ENCODE results near the gene CTTNBP2NL.

DNA sequence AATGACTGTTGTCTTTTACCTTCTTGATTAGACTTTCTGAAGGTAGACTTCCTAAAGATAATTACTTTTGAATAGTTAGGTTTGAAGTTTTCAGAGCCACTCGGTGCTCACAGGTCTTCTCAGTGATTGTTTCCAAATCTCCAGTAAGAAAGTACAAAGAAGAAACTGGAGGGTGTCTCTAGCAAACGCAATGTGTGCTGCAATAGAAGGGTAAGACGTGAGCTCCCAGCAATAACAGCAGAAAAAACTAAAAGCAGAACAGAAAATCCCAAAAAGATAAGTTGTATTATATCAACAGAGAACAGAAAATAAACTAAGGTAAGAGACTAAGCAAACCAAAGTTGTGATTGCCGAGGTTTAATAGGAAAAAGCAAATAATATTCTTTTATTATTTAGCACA is 1.8 kb downstream of the CTTNBP2NL start:
- TF ChIP-seq POLR2AphosphoS5 (IDR thresholded peaks at IDR 0.05; ENCODE audit: low read depth, low read length) (no peak), POLR2A (IDR thresholded peaks at IDR 0.05; ENCODE audit: low read depth, low read length) (no peak), TAF1 (IDR thresholded peaks at IDR 0.05; ENCODE audit: borderline replicate concordance, low read depth, low read length) (no peak)

Data from GM12892 (cell line).